ENCODE data around the gene UQCRC1.
A peak's percentile ranks its signal among the peaks of the same experiment; 100 is the strongest.

The UQCRC1 gene

GRCh38 chr3:48572517-48572916 lies 36.9 kb downstream of the UQCRC1 start:
- no peak for DNase-seq (ENCODE audit: low spot score)

DNA sequence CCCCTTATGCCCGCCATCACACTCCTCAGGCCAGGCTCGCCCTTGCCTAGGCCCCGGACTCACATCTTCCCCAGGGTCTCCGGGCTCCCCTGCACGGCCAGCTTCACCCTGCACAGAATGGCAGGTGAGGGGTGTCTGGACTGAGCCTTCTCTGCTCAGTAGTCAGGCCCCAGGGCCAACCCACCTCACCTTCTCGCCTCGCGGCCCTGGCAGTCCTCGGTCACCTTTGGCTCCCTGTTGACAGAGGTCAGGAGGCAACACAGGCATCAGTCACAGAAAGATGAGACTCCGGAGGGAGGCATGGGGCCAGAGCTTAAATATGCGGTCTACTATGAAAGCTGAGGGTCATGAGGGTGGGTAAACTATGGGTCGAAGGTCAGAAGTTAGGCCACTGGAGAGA lies 37.5 kb downstream of the UQCRC1 start:
- no peak for DNase-seq (ENCODE audit: low spot score)

DNA sequence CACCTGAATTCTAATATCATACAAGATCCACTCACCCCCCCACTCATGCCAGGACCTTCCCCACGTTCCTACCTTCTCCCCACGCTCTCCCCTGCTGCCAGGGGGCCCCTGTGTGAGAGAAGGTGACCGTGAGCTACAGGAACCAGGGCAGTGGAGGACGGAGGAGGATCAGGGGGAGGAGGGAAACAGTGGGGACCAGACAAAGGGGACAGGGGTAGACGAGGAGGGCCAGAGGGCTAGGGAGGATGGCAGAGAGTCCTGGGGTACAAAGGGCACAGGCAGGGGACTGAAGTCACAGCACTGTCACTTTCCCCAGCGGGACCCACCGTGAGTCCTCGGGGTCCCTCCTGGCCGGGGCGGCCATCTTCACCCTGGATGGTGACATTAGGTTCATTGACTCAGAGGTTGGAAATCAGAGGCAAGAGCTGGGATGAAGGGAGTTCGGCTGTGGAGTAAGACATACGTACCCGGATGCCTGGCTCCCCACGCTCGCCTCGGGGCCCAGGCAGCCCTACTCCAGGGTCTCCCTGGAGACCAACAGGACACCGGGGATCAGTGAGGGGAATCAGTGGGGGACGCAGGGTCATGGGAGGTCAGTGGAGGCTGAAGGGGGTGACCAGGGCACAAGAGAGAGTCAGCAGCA lies 39.5 kb downstream of the UQCRC1 start:
- DNase-seq (ENCODE audit: low spot score), result no peak

- DNase-seq (ENCODE audit: low spot score), result no peak
These were observed 40.0 kb downstream of the UQCRC1 start for GRCh38 chr3:48569400-48569799.

DNA sequence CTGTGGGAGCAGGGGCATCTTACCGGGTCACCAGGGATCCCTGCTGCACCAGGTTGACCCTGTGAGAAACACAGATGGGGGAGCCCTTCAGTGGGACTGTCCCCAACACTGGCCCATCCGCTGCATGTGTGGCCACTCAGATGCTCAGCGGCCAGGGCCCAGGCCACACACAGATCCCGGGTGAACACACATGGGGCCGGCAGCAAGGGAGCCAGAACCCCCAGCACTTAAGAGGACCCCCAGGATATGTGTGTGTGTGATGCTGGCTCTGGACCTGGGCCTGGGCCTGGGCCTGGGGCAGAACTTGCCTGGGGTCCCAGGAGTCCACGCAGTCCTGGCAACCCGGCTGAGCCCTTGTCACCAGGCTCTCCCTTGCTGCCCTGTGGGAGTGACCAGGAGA lies 41.0 kb downstream of the UQCRC1 start:
- DNase-seq (ENCODE audit: low spot score), result no peak

GRCh38 chr3:48567500-48567899 lies 41.9 kb downstream of the UQCRC1 start:
- no peak for DNase-seq (ENCODE audit: low spot score)

GRCh38 chr3:48567090-48567489 lies 42.4 kb downstream of the UQCRC1 start:
- no peak for DNase-seq (ENCODE audit: low spot score)

- no peak for DNase-seq (ENCODE audit: low spot score)
These were observed 43.1 kb downstream of the UQCRC1 start for GRCh38 chr3:48566401-48566760.

- DNase-seq (ENCODE audit: low spot score), result peak; percentile 52
These were observed 43.6 kb downstream of the UQCRC1 start for GRCh38 chr3:48565591-48566400.

DNA sequence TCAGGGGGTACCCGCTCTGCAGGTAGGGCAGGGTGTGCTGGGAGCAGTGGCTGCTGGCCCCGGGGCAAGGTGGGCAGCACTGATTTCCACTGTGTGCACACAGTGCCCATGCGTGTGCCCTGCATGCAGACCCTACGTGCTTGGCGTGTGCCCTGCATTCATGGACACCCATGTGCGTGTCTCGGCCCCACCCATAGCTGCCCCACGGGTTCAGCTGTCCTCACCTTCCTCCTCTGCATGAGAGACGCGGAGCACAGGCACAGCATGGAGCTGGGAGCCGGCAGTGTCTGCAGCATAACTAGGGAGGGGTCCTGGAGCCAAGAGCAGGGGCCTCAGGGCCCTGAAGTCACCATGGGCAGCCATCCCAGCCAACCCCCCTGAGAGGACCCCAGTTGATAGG lies 44.3 kb downstream of the UQCRC1 start:
- no peak for DNase-seq (ENCODE audit: low spot score)

- no peak for DNase-seq (ENCODE audit: low spot score)
These were observed 44.8 kb downstream of the UQCRC1 start for GRCh38 chr3:48564667-48565066.

- DNase-seq (ENCODE audit: low spot score), result peak; percentile 80
These were observed 45.4 kb downstream of the UQCRC1 start for GRCh38 chr3:48564022-48564421.

GRCh38 chr3:48563382-48563918 lies 46.0 kb downstream of the UQCRC1 start, which contains the start of gene UCN2:
UCN2 (minus strand) TSS chr3:48563781; CDS start chr3:48563124, 657 bp downstream.
- no peak for DNase-seq (ENCODE audit: low spot score)

DNA sequence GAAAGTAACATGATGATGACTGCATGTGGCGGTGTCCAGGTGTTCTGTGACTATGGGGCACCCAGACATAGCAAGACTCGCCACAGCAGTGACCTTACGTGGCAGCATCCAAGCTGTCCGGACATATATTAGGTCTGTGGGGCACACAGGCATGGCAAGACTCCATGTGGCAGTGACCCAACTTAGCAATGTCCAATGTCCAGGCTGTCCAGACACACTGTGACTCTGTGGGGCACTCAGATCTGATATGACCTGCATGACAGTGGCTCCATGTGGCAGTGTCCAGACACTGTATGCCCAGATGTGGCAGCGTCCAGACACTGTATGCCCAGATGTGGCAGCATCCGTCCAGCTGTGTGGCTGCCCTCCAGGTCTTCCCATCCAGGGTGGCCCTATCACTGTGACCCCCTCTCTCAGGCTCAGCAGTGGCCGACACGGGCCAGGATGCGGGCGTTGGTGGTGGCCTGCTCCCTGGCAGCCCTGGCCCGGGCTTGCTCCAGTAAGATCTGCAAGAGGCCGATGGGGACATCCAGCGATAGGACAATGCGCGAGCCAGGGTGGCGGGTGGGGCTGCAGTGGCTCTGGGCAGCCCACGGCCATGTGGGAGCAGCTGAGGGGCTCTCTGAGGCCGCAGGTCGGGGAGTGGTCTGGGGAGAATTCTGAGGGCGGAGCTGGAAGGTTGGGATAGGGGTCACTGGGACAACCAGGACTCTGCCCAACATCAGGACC lies 46.9 kb downstream of the UQCRC1 start:
- DNase-seq (ENCODE audit: low spot score), result no peak

DNA sequence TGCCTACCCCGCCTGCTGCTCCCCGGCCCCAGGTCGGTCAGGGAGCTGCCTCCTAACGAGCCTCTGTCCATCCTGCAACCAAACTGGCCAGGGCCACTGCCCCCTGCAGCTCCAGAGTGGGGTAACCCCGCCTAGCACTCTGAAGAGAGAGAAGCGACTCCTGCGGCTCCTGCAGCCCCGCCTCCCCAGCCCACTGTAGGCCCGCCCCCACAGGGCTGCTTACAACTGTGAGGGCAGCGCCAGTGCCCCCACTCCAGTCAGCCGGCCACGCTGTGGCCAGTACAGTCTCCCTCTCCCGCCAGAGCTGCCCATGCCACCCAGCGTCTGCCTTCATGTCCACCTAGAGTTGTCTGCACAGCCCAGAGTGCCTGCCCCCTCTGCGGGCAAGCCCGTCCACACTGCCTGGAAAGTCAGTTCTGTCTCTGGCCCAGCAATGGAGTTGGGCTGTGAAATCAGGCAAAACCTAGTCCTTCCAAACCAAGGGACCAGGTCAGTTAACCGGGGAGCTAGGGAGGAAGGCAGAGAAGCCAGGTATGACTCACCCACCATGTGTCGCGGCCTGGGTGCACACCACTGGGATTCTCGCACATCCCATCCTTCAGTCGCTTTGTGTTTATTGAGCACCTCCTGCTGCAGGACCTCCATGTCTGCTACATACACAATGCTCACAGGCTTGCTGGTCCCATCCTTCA lies 48.3 kb downstream of the UQCRC1 start:
- DNase-seq (ENCODE audit: low spot score), result peak; percentile 73

DNA sequence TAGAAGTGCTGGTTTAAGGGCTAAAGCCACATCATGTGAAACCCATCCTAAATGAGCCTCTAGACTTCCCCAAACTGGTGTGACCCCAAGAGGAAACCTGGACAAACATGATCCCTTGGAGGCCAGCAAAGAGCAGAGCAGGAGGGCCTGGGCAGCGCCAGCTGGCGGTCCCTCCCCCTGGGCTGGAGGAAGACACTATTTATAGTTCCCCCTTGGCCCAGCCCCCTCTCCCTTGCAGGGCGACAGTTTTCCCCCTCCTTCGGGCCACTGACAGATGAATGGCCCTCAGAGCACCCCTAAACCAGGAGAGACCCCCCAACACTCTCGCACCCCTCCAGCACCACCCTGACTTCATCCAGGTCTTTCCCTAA lies 48.8 kb downstream of the UQCRC1 start:
- no peak for DNase-seq (ENCODE audit: low spot score)

DNA sequence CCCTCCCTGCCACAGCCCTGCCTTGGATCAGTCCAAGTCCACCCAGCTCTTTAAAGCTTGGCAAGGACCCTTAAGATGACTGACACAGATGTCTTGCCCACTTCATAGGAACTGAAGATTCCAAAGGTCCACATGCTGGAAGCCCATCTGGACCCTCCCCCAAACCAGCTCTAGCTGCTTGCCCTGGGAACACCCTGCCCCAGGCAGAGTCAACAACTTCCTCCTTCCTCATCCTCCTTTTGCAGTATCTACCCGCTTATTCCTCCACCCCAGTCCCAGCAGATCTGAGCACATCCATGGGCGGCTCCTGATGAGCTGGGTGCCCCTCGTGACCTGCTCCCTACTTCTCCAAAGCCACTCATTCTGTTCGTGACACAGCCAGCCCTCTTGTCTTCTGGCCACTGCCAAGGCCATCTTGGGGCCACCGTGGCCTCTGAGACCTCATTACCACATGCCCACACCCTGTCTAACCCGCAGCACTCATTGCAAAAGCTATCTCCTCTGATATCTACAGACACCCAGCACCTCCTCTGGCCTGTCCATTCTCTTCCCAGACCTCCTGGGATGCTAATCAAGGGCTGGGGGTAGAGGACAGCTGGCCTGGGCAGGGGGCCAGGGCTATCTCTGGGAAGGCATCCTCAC lies 50.8 kb downstream of the UQCRC1 start:
- no peak for DNase-seq (ENCODE audit: low spot score)

GRCh38 chr3:48556796-48557626 lies 52.4 kb downstream of the UQCRC1 start, which contains the start of gene PFKFB4:
PFKFB4 (minus strand) TSS chr3:48556803; CDS start chr3:48556777, 26 bp downstream.
- peak; percentile 99 for DNase-seq (ENCODE audit: low spot score)

GRCh38 chr3:48555949-48556795 lies 53.3 kb downstream of the UQCRC1 start:
- DNase-seq (ENCODE audit: low spot score), result no peak

Data from kidney tubule cell (primary cell).